K562 treated with DMSO at 1 percent for 4 hours (cell line): ENCODE data around the gene DGUOK. TPM values are rescaled to one million over a fixed set of nuclear protein-coding genes. Genes with fewer than 3 reads are reported as not detected.

Experiments used
- total RNA-seq: library from RNA; unstranded; fragments of 300-600 nt; gene quantifications from 2 replicates; pipeline ENCODE4 v1.2.3, GENCODE V29; 2022; ENCODE audit not compliant: insufficient read depth

The DGUOK gene
- 102 and 104 TPM in 2 replicates for total RNA-seq

DNA sequence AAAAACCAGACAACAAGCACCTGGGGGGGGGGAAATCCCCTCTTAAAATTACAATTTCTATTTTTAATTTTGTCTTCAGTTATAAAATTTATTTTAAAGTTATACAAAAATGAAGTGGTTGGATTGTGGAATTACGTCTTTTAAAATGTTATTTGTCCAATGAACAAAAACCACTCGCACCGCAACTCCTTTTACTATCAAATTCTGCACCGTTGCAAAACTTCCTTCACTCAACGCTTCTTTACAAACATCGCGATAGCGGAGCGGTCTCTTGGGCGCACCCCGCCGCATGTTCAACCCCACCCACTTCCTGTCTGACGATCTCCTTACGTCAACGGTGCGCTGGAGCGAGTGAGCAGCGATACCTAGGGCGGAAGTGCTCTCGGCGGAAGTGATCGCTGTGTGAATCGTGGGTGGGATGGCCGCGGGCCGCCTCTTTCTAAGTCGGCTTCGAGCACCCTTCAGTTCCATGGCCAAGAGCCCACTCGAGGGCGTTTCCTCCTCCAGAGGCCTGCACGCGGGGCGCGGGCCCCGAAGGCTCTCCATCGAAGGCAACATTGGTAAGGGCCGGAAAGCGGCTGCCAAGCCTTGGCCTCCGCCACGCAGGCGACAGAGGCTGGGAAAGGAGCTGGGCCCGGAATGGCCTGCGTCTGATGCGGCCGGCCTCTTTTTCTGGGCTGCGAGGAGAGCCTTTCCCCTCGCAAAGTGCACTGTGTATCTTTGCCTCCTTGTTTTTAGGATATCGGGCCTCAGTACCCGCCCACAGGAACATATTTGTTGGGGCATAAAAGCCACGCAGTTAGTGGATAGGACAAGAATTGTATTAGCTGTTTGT lies at the start of gene DGUOK:
TSS of gene DGUOK (plus strand) at position 388 of the 835 bp plus-strand sequence. CDS start at position 419, 31 bp downstream.

DNA sequence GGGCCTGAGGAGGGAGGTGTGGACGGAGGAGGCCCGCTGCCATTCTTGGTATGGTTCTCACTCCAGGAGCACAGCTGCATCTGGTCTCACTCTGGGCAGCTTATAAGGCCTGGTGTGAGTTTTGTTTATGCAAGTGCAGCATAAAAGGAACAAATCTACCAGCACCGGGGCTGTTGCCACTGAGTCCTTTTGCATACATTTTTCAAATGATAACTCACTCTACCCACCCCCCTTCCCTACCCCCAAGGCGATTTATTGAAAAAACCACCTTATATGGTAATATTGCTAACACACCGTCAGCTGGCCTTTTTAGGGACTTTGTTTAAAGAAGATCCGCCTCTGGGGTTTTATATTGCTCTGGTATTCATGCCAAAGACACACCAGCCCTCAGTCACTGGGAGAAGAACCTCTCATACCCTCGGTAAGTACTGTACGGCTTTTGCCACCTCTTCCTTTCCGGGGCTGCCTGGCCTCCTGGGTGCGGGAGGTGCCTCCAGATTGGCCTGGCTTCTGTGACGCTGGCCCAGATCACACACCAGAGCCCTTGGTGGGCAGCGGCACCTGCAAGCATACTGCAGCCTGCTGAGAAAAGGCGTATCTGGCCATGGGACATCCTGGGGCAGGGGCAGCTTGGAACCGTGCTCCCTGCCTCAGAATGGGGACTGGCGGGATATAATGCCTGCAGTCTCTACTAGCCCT lies 33.9 kb upstream of the DGUOK start, which contains the start of gene ACTG2:
TSS of gene ACTG2 (plus strand) at position 378 of the 699 bp plus-strand sequence. CDS start 8,304 bp downstream, outside the sequence.

DNA sequence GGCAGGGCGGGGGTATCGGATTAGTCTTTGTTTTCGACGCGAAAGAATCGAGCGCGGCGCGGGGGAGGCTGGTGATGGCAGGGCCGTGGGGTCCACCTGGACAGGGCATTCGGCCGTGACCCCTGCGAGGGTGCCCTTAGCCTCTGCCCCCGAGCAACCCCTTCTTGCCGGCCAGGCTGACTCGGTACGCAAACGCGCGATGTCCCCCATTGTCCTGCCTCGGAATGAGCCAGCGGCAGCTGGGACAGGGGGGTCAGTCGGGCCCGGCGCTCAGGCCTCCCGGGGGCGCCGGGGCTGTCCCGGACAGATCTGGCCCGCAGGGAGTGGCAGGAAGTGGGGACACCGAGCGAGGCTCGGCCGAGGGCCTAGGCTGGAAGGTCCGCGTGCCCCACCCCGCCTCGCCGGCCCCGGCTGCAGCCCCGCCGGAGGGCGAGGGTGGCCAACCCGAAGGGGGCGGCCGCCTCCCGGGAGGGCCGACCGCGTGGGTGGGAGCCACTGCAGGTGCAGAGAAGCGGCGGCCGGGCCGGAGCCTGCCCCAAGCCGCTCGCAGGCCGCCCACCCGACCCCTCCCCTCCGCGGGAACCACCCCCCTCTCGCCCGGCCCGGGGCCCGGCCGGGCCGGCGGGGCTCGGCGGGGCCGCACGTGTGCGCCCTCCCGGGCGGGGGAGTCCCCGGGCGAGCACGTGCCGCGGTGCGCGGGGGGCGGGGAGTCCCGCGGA lies 57.7 kb downstream of the DGUOK start, which contains the start of gene TET3:
TSS of gene TET3 (plus strand) at position 708 of the 719 bp plus-strand sequence. CDS start 1,494 bp downstream, outside the sequence.

Other genes with a start within 250 kb of the DGUOK start
- gene TPRKB, start 189.5 kb upstream of the DGUOK start, total RNA-seq: 40.4 and 56.1 TPM in 2 replicates
- 12.7 and 13.1 TPM in 2 replicates for gene DUSP11, start 146.8 kb upstream of the DGUOK start, total RNA-seq
- gene C2orf78, start 142.7 kb upstream of the DGUOK start, total RNA-seq: 0.31 and 0.40 TPM in 2 replicates
- 28.5 and 31.9 TPM in 2 replicates for gene STAMBP, start 97.9 kb upstream of the DGUOK start, total RNA-seq
- not detected in 2 replicates for gene ACTG2, start 33.9 kb upstream of the DGUOK start, total RNA-seq
- gene TET3, start 58.0 kb downstream of the DGUOK start, total RNA-seq: 8.2 and 12.1 TPM in 2 replicates
- gene BOLA3, start 221.0 kb downstream of the DGUOK start, total RNA-seq: 67.8 and 96.8 TPM in 2 replicates